IPS DF 4.7 (cell line): Measurements from ENCODE around the gene ADAMTS20.
"Not testable (repeated sequence)": the region's sequence is repeated elsewhere in the genome, so short reads cannot be mapped to it uniquely, and the experiment has no call there.

Experiments used
- DNase-seq: peaks from one replicate; pipeline ENCODE4 v3.0.0-alpha.2; 2013; ENCODE audit warnings: low spot score; ENCODE audit errors: extremely low read depth

ADAMTS20 gene

GRCh38 chr12:43551971-43552559 lies at the start of gene ADAMTS20:
TSS of gene ADAMTS20 (minus strand) at chr12:43552203. CDS start at chr12:43551921, 282 bp downstream.
- DNase-seq: peak; percentile 53

- no peak for DNase-seq
These were observed 47.7 kb upstream of the ADAMTS20 start for GRCh38 chr12:43599708-43600107.

GRCh38 chr12:43599066-43599465 lies 47.1 kb upstream of the ADAMTS20 start:
- DNase-seq: no peak

- DNase-seq: no peak
These were observed 38.3 kb upstream of the ADAMTS20 start for GRCh38 chr12:43590307-43590706.

GRCh38 chr12:43586646-43587245 lies 34.7 kb upstream of the ADAMTS20 start:
- DNase-seq: no peak

GRCh38 chr12:43585676-43586075 lies 33.7 kb upstream of the ADAMTS20 start:
- no peak for DNase-seq

GRCh38 chr12:43580601-43581000 lies 28.6 kb upstream of the ADAMTS20 start:
- no peak for DNase-seq

GRCh38 chr12:43579206-43579605 lies 27.2 kb upstream of the ADAMTS20 start:
- DNase-seq: no peak

- no peak for DNase-seq
These were observed 26.8 kb upstream of the ADAMTS20 start for GRCh38 chr12:43578782-43579181.

- DNase-seq: no peak
These were observed 25.4 kb upstream of the ADAMTS20 start for GRCh38 chr12:43577381-43577780.

- DNase-seq: no peak
These were observed 24.2 kb upstream of the ADAMTS20 start for GRCh38 chr12:43576162-43576561.

GRCh38 chr12:43571885-43572284 lies 19.9 kb upstream of the ADAMTS20 start:
- no peak for DNase-seq

- no peak for DNase-seq
These were observed 4.1 kb upstream of the ADAMTS20 start for GRCh38 chr12:43556057-43556456.

- DNase-seq: no peak
These were observed 578 bp downstream of the ADAMTS20 start for GRCh38 chr12:43551279-43551970.

- DNase-seq: no peak
These were observed 1.2 kb downstream of the ADAMTS20 start for GRCh38 chr12:43550831-43551271.

- DNase-seq: no peak
These were observed 7.3 kb downstream of the ADAMTS20 start for GRCh38 chr12:43544703-43545102.

GRCh38 chr12:43540470-43540869 lies 11.5 kb downstream of the ADAMTS20 start:
- DNase-seq: no peak

GRCh38 chr12:43537675-43538074 lies 14.3 kb downstream of the ADAMTS20 start:
- not testable (repeated sequence) for DNase-seq

- no peak for DNase-seq
These were observed 36.0 kb downstream of the ADAMTS20 start for GRCh38 chr12:43516045-43516444.

GRCh38 chr12:43501703-43502102 lies 50.3 kb downstream of the ADAMTS20 start:
- no peak for DNase-seq

GRCh38 chr12:43493261-43493797 lies 58.7 kb downstream of the ADAMTS20 start:
- no peak for DNase-seq

- DNase-seq: no peak
These were observed 69.5 kb downstream of the ADAMTS20 start for GRCh38 chr12:43482311-43483085.
